ENCODE results near the gene KLHL35.

Gene KLHL35

DNA sequence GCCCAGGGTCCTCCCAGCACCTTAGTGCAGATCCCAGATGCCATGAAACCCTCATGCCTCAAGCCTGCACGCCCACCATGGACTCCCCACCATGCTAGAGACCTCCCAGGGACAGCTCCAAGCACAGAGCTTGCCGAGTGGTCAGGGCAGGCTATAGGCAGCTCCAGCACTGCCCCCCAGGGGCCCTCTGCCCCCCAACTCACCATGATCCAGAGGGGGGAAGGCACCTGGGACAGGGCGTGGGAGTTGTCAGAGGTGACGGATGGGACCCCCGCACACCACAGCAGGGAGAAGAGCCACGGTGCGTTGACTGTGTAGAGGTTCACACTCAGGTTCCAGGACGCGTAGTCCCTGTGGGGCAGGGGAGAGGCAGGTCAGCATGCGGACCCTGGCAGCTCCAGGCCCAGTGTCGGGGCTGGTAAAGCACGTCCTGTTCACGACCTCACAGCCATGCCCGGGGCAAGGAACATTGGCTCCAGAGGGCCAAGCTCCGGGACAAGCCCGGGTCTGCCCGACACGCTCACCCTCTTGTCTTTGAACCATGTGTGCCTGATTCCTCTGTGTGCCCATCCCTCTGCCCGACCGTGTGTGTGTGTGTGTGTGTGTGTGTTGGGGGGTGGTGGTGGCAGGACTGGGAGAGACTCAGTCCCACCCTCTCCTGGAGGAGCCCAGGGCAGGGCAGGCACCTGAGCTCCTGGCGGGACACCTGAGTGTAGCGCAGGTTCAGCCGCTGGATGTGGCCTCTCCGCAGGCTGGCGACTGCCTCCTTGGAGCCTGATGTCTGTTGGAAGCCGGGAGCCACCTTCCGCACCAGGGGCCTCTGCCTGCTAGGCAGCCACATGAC lies 8.2 kb upstream of the KLHL35 start:
- FAIRE-seq: no peak

DNA sequence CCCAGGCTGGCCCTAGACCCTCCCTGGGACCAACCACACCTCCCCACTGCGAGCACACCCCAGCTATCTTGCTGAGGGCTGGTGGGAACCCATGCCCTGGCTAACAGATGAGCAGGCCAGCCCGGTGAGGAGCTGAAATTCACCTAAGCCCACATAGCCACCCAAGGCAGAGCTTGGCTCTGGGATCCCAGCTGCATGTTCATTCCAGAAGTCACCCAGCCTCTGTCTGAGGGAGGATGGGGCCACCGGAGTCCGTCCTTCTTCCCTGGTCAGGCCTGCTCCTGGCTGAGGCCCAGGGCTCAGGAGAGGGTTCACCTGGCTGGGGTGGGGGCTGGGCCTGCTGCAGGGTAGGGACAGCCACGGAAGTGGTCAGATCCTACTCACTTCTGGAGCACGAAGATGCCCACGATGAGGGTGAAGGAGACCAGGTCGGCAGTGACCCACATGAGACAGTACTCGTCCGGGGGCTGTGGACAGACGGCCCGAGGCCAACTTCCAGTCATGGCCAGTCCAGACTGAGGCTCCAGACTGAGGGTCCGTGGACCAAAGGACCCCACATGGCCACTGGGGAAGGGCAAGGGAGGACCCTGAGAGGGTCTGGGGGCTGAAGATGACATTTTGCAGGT lies 6.6 kb upstream of the KLHL35 start:
- no peak for FAIRE-seq

DNA sequence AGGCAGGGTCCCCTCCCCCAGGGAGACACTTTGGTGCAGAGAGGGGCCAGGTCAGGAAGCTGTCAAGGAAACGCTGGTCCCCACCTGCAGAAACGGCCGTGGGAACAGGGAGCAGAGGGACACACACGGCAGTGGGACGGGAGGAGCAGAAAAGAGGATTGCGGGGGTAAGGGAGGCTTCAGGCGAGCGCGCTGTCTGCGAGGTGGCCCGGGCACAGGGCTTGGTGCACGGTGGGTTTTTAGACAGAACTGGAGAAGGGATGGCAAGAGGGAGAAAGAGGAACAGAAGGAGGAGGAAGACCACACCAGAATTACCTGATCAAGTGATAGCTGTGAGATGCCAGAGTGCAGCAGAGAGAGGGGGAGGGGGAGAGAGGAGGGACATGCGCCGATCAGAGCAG lies 6.0 kb upstream of the KLHL35 start:
- no peak for FAIRE-seq

DNA sequence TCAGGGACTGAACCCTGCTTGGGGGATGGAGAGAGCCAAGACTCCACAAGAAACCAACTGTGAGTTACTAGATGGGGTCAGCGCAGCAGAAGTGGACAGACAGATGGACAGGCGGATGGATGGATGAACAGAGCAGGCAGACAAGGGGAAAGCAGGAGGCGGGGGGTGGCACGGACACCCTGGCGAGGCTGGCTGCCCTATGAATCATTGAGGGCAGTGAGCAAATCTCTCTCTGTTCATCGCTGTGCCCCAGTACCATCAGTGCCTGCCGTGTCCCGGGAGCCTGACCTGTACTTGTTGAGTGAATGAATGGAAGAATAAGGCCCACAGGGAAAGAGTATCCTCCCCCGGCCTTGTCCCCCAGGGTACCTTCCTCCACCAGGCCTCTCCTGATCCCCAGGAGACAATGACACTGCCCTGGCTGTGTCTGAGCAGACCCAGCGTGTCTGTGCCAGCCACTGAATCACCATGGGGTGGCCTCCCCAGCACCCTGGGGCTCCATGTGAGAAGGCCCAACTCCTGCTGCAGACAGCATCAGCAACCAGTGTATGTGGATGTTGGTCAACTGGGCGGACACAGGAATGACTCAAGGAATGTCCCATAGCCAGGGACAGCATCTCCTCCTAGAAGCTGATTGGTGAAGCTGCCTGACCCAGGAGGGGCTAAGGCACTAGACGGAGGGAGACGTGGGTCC lies 5.1 kb upstream of the KLHL35 start:
- FAIRE-seq: no peak

GRCh38 chr11:75436806-75437205 lies 3.8 kb upstream of the KLHL35 start:
- no peak for FAIRE-seq

DNA sequence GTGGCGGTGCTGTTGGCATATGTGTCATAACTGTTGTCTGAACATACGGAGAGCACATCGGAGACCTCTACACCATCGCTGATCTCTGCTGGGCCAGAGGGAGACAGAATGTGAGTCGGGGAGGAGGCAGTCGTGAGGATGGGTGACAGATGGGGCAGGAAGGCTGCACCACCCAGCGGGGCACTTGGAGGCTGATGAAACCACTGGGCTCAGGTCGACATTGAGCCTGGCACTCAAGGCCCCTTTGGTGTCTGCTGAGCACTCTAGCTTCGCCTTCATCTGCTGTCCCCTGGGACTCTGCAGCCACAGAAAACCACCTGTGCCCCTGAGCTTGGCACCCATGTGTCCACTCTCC lies 2.5 kb upstream of the KLHL35 start:
- FAIRE-seq: no peak

GRCh38 chr11:75434886-75435570 lies 2.0 kb upstream of the KLHL35 start:
- no peak for FAIRE-seq

DNA sequence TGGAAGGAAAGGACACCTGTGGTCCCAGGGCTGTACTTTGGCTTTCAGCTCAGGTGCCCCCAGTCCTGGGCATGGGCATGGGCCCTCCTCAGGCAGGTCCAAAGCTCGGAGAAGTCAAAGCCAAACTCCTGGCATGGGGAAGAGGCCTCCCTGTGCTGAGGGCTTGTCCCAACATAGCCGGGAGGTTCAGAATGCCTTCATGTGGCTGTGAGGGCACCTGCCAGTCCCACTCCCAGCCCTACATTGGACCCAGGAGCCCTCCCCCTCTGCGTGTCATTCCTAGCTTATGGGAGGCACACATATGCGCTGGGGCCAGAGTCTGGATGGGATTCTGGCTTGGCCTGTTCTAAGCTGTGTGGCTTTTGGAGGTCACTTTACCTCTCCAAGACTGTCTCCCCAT lies 1.0 kb upstream of the KLHL35 start:
- FAIRE-seq: no peak

- no peak for FAIRE-seq
Observed at GRCh38 chr11:75433443-75433842, 440 bp upstream of the KLHL35 start.

GRCh38 chr11:75431533-75432525 lies 1.2 kb downstream of the KLHL35 start:
- no peak for FAIRE-seq

DNA sequence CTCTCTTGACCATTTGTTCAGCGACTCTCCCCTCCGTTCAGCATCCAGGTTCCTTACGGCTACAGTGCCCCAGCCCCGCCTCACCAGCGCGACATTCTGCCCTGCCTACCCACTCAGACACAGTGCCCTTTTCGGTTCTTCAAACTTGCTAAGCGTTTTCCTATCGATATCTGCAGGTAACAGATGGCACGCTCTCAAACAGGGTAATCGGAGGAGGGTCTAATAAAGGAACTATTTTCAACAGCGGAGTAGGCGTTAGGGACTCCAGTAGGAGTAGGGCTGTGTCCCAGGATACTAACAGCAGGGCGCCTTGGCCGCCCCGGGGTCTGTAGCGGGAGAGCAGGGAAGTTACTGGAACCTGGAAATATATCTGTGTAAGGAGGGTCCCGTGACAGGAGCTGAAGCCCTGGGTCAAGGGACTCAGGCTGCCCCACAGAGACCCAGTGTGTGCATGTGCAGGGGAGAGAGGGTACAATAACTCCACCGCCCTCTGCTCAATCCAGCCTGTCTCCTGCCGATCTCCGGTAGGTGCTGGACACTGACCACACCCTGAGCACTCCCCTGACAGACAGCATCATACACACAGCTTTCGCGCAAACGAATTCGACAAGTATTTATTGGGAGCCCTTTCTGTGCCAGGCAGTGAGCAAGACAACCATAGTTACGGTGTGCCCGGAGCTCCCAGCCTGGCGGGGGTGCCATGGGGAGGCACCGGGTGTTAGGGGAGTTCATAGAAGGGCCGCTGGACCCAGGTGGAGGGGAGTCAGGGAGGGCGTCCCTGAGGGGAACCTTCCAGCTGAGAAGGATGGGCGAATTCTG lies 2.1 kb downstream of the KLHL35 start:
- no peak for FAIRE-seq

DNA sequence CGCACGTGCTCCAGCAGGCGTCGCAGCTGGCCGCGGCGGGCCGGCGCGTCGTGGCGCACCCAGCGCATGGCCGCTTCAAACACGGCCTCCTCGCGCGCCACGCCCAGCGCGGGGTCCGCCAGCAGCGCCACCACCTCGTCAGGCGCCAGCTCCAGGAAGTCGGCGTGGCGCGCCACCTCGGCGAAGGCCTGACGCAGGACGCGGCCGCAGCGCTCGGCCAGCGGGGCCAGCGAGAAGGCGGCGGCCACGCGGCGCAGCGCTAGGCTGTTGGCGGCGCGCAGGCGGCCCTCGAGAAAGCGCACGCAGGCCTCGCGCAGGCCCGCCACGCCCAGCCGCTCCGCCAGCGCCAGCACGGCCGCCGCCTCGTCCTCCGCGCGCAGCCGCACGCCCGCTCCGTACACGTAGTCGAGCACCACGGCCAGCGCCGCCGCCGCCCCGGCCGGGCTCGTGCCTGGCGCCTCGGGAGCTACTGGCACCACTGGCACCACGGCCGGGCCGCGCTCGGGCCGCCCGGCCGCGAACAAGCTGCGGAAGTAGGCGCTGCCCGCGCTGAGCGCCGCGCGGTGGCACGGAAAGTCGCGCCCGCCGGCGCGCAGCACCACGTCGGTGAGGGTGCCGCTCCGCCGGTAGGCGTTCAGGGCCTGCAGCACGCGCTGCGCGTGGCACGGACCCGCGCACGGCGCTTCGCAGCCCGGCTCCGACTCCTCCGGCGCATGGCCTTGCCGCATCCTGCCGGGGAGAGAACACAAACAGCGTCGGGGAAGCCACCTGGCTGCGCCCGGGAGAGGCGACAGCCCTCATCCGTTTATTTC lies 2.9 kb downstream of the KLHL35 start:
- FAIRE-seq: no peak

DNA sequence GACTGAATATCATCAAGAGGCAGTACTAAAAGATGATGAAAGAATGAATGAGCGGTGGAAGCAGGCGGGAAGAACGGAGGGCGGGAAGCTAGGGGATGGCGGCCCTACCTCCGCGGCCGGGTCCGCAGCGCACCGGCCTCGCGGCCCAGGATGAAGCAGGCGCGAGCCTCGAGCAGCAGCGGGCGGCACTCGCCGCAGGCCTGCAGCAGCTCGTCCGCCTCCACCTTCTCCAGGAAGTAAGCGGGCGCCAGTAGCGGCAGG lies 3.4 kb downstream of the KLHL35 start:
- no peak for FAIRE-seq

DNA sequence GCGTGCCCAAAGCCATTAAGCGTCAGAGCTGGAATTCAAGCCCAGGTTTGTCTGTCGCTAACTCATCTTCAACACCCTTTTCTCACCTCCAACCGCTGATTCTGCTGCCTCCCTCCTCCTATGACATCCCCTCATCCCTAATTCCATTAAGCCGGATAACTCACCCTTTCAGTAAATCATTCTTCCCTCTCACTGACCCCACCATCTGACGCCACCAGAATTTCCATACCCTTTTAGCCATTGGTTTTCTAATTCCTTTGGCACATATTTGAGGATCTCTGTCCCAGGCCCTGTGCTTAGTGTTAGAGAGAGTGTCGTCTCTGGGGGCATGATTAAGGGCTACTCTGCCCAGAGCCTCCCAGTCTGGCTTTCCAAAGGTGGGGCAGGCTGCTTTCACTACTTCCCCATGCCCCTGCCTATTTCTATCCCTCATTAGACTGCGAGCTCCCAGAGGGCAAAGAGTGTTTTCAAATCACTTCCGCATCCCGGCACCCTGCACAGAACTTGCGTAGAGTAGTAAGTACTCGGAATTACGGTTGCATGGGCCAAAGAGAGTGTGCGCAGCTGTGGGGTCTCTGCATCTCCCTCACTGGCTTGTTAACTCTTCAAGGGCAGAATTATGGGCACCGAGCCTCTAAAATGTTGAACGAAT lies 3.9 kb downstream of the KLHL35 start:
- no peak for FAIRE-seq

GRCh38 chr11:75428281-75428724 lies 4.7 kb downstream of the KLHL35 start:
- FAIRE-seq: no peak

DNA sequence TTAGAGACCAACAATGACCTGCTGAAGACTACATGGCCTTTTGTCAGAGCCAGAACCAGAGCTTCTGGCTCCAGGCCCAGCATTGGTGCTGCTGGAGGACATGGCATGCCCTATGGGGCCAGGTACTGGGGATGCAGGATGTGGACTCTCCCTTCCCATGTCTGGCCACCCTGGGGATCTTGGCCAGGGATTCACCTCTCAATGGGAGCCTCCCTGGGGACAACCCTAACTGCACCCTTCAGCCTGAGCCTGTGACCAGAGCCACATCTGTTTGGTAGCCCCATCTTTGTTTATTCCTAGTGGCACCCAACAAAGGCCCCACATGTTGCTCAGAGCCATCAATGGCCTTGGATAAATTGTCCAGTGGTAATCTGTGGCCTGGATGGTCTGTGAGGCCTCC lies 5.8 kb downstream of the KLHL35 start:
- no peak for FAIRE-seq

- FAIRE-seq: no peak
Observed at GRCh38 chr11:75426720-75427086, 6.3 kb downstream of the KLHL35 start.

- FAIRE-seq: no peak
Observed at GRCh38 chr11:75425422-75425821, 7.6 kb downstream of the KLHL35 start.

DNA sequence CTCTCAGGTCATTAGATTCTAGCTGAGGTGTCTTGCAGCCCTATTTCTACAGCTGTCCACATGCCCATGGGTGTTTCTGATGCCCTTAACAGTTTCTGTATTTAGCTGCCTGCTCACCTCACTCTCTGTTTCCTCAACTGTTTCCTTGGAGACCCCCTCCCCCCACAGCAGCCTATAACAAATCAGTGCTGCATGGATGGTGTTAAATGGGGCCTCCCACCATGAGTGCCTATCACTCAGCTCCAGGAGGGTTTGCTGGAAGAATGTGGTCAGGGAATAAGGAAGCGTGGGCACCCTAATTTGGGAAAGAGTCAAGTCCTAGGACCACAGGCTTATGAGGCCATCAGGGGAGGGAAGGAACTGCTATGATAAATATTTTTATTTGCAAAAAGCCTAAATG lies 8.6 kb downstream of the KLHL35 start:
- no peak for FAIRE-seq

DNA sequence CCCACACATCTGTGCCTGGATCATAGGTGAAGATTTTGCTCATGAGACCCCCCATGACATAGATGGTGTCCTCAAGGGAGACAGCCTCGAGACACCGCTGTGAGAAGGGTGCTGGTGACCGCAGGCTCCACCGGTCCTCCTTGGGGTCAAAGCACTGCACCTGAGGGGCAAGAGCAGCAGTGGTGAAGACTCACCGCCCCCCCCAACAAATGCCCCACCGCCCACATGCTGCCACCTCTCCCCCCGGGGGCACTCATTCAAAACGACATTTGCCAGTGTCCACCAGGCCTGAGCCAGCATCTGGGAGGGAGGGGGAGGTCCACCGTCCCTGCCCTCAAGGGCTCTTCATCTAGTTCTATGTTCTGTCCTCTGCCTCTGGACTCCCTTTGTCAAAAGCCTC lies 9.3 kb downstream of the KLHL35 start:
- no peak for FAIRE-seq

All from TTC549 (cell line).